Uterus (tissue), 4 donors: Measurements from ENCODE around the gene NOP16. TPM values are rescaled to one million over a fixed set of nuclear protein-coding genes. Genes with fewer than 3 reads are reported as not detected.

Experiments used
- DNase-seq, 2 donors: peaks; one replicate each; pipeline ENCODE4 v3.0.0-alpha.2; 2019 to 2020
- H3K27ac ChIP-seq, 2 donors: fragments of 200-600 bp; sonication (generic); 1 replicate in 1 of 2; 2 replicates in 1 of 2; pipeline ENCODE4 v1.5.1; 2016 to 2018
- H3K27me3 ChIP-seq, 2 donors: fragments of 200-600 bp; sonication (generic); one replicate each; pipeline ENCODE4 v1.5.1; 2018 to 2019; ENCODE audit warnings: control low read depth in 1 of 2
- H3K36me3 ChIP-seq, 2 donors: fragments of 200-600 bp; sonication (generic); one replicate each; pipeline ENCODE4 v1.5.1; 2019; ENCODE audit warnings: control low read depth in 1 of 2
- H3K4me1 ChIP-seq, 2 donors: fragments of 200-600 bp; sonication (generic); one replicate each; pipeline ENCODE4 v1.5.1; 2018 to 2019; ENCODE audit warnings: control low read depth in 1 of 2
- H3K4me3 ChIP-seq, 2 donors: fragments of 200-600 bp; sonication (generic); 1 replicate in 1 of 2; 2 replicates in 1 of 2; pipeline ENCODE4 v1.5.1; 2018 to 2019; ENCODE audit warnings: mild to moderate bottlenecking in 1 of 2
- H3K9me3 ChIP-seq, 2 donors: fragments of 200-600 bp; sonication (generic); one replicate each; pipeline ENCODE4 v1.5.1; 2019; ENCODE audit warnings: control low read depth in 1 of 2
- CTCF ChIP-seq, 4 experiments: fragments of 200-600 bp in 2 of 4; fragments of 450-650 bp in 2 of 4; sonication (generic) in 2 of 4; IDR thresholded peaks; one replicate each; pipeline ENCODE4 v1.5.1; 2016 to 2019; ENCODE audit warnings: antibody characterized with exemption in 4 of 4, mild to moderate bottlenecking in 2 of 4, moderate library complexity in 1 of 4
- POLR2A ChIP-seq, 2 donors: fragments of 450-650 bp; IDR thresholded peaks; one replicate each; pipeline ENCODE4 v1.6.1; 2016; ENCODE audit warnings: antibody characterized with exemption in 2 of 2, mild to moderate bottlenecking in 1 of 2, moderate library complexity in 1 of 2
- intact Hi-C: fragments of 100-400 bp; cut with DNase I; formaldehyde crosslinking; loops from one replicate; pipeline ENCODE4 v1.15.1; 2023; ENCODE audit warnings: low total_unique reads
- microRNA counts, 2 donors: library from miRNA; unstranded; fragments of <30 nt; microRNA quantifications; one replicate each; lab custom pipeline; 2016 to 2017
- microRNA-seq: library from miRNA; unstranded; fragments of <30 nt; microRNA quantifications from one replicate; pipeline ENCODE4, GENCODE V29; 2016; ENCODE audit warnings: borderline microRNAs expressed, borderline replicate concordance
- small RNA-seq: library from RNA; depleted of rRNA; stranded (forward); fragments of <200 nt; gene quantifications from one replicate; pipeline ENCODE3, GENCODE V24; 2016
- total RNA-seq, 4 donors: library from RNA; depleted of rRNA in 3 of 4; stranded (reverse); fragments of >200 nt in 3 of 4; gene quantifications; one replicate each; pipeline versions ENCODE4 v1.1.0 to v1.2.4, GENCODE V29; 2014 to 2023
- donor health status: DM: yes; HTN: yes; CAD: no.

Gene NOP16
- total RNA-seq, 4 donors from 2014 or later: 0.51 to 17.8 (median 7.9) TPM

- Histone ChIP-seq H3K36me3 (no peaks in the 10 kb centered on the region), H3K4me3 (no peak overlapping the region), H3K4me1 (no peaks in the 10 kb centered on the region), H3K27ac (no peak overlapping the region), H3K9me3 (no peaks in the 10 kb centered on the region), H3K27me3 (no peaks in the 10 kb centered on the region)
- TF ChIP-seq CTCF (IDR thresholded peaks at IDR 0.05) (no peak), POLR2A (IDR thresholded peaks at IDR 0.05) (no peak)
- DNase-seq: no peak
- intact Hi-C loops: no loop called here
Measured at GRCh38 chr5:176334031-176334770, 54.2 kb downstream of the NOP16 start.

MicroRNAs within 50 kb of the gene (microRNA counts, 767-probe panel; counts per million panel counts)
- microRNA hsa-miR-1271-5p (lab: Ali Mortazavi, UCI): 0 counts per million in 2 donors

Small RNAs within 50 kb of the gene (microRNA-seq; reads per million reads assigned to microRNA genes)
- 7.4 reads per million, percentile 13 among the genes with 10 or more reads in this experiment for gene MIR1271

Small RNAs within 50 kb of the gene (small RNA-seq; reads per million reads assigned to genes)
- not detected for gene MIR1271

Other genes starting within 250 kb of the NOP16 start
- gene SIMC1, start 150.2 kb downstream of the NOP16 start, total RNA-seq: 10 to 100 TPM in 2 of 4 donors, 1 to 10 TPM in 2; 1.5 to 43.0 (median 14.9) TPM
- gene KIAA1191, start 26.8 kb downstream of the NOP16 start, total RNA-seq: 100 to 1,000 TPM in 1 of 4 donors, 10 to 100 TPM in 3; 57.0 to 112 (median 67.5) TPM
- 10 to 100 TPM in 2 of 4 donors, 1 to 10 TPM in 2; 4.1 to 21.2 (median 9.6) TPM for gene ARL10, start 23.1 kb downstream of the NOP16 start, total RNA-seq
- gene HIGD2A, start 153 bp upstream of the NOP16 start, total RNA-seq: 10 to 100 TPM in 3 of 4 donors, 1 to 10 TPM in 1; 4.6 to 74.5 (median 26.7) TPM
- 100 to 1,000 TPM in 1 of 4 donors, 10 to 100 TPM in 3; 34.7 to 162 (median 63.4) TPM for gene CLTB, start 27.9 kb upstream of the NOP16 start, total RNA-seq
- 10 to 100 TPM; 12.3 to 47.8 (median 32.5) TPM for gene FAF2, start 59.8 kb upstream of the NOP16 start, total RNA-seq
- 10 to 100 TPM in 2 of 4 donors, 1 to 10 TPM in 2; 1.2 to 32.6 (median 9.2) TPM for gene RNF44, start 148.8 kb upstream of the NOP16 start, total RNA-seq
- under 1 TPM in 3 of 4 donors, not detected in 1; under 0.01 to 0.35 (median 0.09) TPM for gene CDHR2, start 160.7 kb upstream of the NOP16 start, total RNA-seq
- 1 to 10 TPM in 1 of 4 donors, under 1 TPM in 1, not detected in 2; 0.40 to 1.4 TPM for gene GPRIN1, start 221.6 kb upstream of the NOP16 start, total RNA-seq
- not detected for gene SNCB, start 241.9 kb upstream of the NOP16 start, total RNA-seq
- not detected for gene EIF4E1B, start 242.1 kb upstream of the NOP16 start, total RNA-seq